Right lobe of liver (tissue), 6 donors: ENCODE measurements around the gene TMEM167B. TPM values are rescaled to one million over a fixed set of nuclear protein-coding genes. Genes with fewer than 3 reads are reported as not detected.
A peak's percentile ranks its signal among the peaks of the same experiment; 100 is the strongest.

Source experiments
- ATAC-seq, 4 donors: fragments of 200-7000 bp; cut with Tn5 transposase; one replicate each; pipeline ENCODE4 v1.9.1; 2020; ENCODE audit warnings: mild to moderate bottlenecking in 4 of 4, moderate library complexity in 4 of 4
- DNase-seq, 3 donors: peaks; one replicate each; pipeline ENCODE4 v3.0.0-alpha.2; 2020
- H3K27ac ChIP-seq, 3 donors: fragments of 200-600 bp; one replicate each; pipeline ENCODE4 v1.8.0; 2022
- H3K27me3 ChIP-seq, 2 donors: fragments of 200-600 bp; one replicate each; pipeline ENCODE4 v1.8.0; 2022
- H3K36me3 ChIP-seq, 4 donors: fragments of 200-600 bp; sonication (generic) in 1 of 4; one replicate each; pipeline versions ENCODE4 v1.5.1 to v1.8.0; 2017 to 2022; ENCODE audit warnings: control low read depth in 1 of 4
- H3K4me1 ChIP-seq, 4 donors: fragments of 200-600 bp; sonication (generic) in 1 of 4; one replicate each; pipeline versions ENCODE4 v1.5.1 to v1.8.0; 2017 to 2022; ENCODE audit warnings: control low read depth in 1 of 4
- H3K4me3 ChIP-seq, 3 donors: fragments of 200-600 bp; one replicate each; pipeline ENCODE4 v1.8.0; 2022
- H3K9me3 ChIP-seq, 4 donors: fragments of 200-600 bp; sonication (generic) in 1 of 4; one replicate each; pipeline versions ENCODE4 v1.5.1 to v1.8.0; 2017 to 2022; ENCODE audit warnings: control low read depth in 1 of 4
- CTCF ChIP-seq, 4 donors: fragments of 200-600 bp in 3 of 4; fragments of 450-650 bp in 1 of 4; IDR thresholded peaks; one replicate each; pipeline versions ENCODE4 v1.5.1 to v1.8.0; 2016 to 2022; ENCODE audit warnings: antibody characterized with exemption in 4 of 4, mild to moderate bottlenecking in 2 of 4
- POLR2A ChIP-seq: fragments of 450-650 bp; IDR thresholded peaks from one replicate; pipeline ENCODE4 v1.6.1; 2017; ENCODE audit warnings: antibody characterized with exemption, mild to moderate bottlenecking
- WGBS: methylation state at CpG from one replicate; pipeline ENCODE4 v1.1.6; 2018; ENCODE audit warnings: low coverage, low lambda C conversion rate; ENCODE audit not compliant: insufficient coverage; ENCODE audit errors: missing lambda C conversion rate; 5-methylcytosine and 5-hydroxymethylcytosine counted together
- intact Hi-C, 2 donors: fragments of 100-400 bp; cut with DNase I; formaldehyde crosslinking; loops; one replicate each; pipeline versions ENCODE4 v1.11.2 to v1.14.1; 2022
- total RNA-seq, 6 experiments: library from RNA; depleted of rRNA in 2 of 6; stranded (reverse); fragments of >200 nt in 2 of 6; fragmentation: NEBNext Ultra II Directional in 3 of 6; extraction: Animal tissue kit (Norgen Biotek cat#: 25700) in 3 of 6; gene quantifications; one replicate each; pipeline versions ENCODE4 v1.1.0 to v1.2.4, GENCODE V29; 2016 to 2023
- donor health status: DM: no; HTN: yes; CAD: no.
- donor health status: DM: no; HTN: no; CAD: no.
- donor health status: DM: no; HTN: no; CAD: no.
- donor health status: DM: no; HTN: yes; CAD: no.
- donor health status: DM: no; HTN: yes; CAD: no.

TMEM167B gene
- total RNA-seq, 6 experiments from 2014 or later, result 10.5 to 21.9 (median 15.1) TPM

GRCh38 chr1:109133002-109133706, 42.6 kb downstream of the TMEM167B start:
- no peak for TF ChIP-seq POLR2A
- 71% methylated on average over 4 of the region's 4 CpGs for WGBS
- peak overlapping the region in 1 of 3 donors; percentile 44 for H3K27ac ChIP-seq
- intact Hi-C loops, result no loop called here
- DNase-seq (no peak), ATAC-seq (no peak)
- no peaks in the 10 kb centered on the region for H3K27me3 ChIP-seq
- no peak overlapping the region for H3K4me3 ChIP-seq
- H3K36me3 ChIP-seq, result no peaks in the 10 kb centered on the region
- peaks cover 0 to 22% (median 8%) of the 10 kb centered on the region in 4 donors for H3K4me1 ChIP-seq
- H3K9me3 ChIP-seq, result no peaks in the 10 kb centered on the region

GRCh38 chr1:109133815-109134214, 43.3 kb downstream of the TMEM167B start:
- Histone ChIP-seq H3K4me1 (peaks cover 0 to 25% (median 8%) of the 10 kb centered on the region in 4 donors), H3K4me3 (no peak overlapping the region), H3K27ac (peak overlapping the region; percentile 6 to 44 (median 44)), H3K27me3 (no peaks in the 10 kb centered on the region), H3K36me3 (no peaks in the 10 kb centered on the region), H3K9me3 (no peaks in the 10 kb centered on the region)
- 18% methylated on average over 2 of the region's 2 CpGs for WGBS
- intact Hi-C loops, result no loop called here
- DNase-seq (peak; percentile 80 to 89 (median 83)), ATAC-seq (peak; percentile 88 to 91 (median 88))
- TF ChIP-seq POLR2A, result no peak
- TF ChIP-seq CTCF (IDR thresholded peaks at IDR 0.05), result no peak

GRCh38 chr1:109134423-109134822, 43.9 kb downstream of the TMEM167B start:
- Histone ChIP-seq H3K36me3 (no peaks in the 10 kb centered on the region), H3K4me1 (peaks cover 0 to 25% (median 8%) of the 10 kb centered on the region in 4 donors), H3K27ac (peak overlapping the region; percentile 6 to 44 (median 44)), H3K4me3 (no peak overlapping the region), H3K9me3 (no peaks in the 10 kb centered on the region), H3K27me3 (no peaks in the 10 kb centered on the region)
- intact Hi-C loops, result no loop called here
- ATAC-seq (peak; percentile 52 to 63 (median 56)), DNase-seq (peak in 1 of 3 donors; percentile 29)
- no peak for TF ChIP-seq POLR2A
- TF ChIP-seq CTCF (IDR thresholded peaks at IDR 0.05), result no peak
- 17% methylated on average over 3 of the region's 7 CpGs for WGBS

- intact Hi-C loops, result no loop called here
- H3K4me3 ChIP-seq, result no peak overlapping the region
- DNase-seq, result no peak
- H3K36me3 ChIP-seq, result no peaks in the 10 kb centered on the region
- no peak for ATAC-seq
- 92% methylated on average over 3 of the region's 3 CpGs for WGBS
- H3K27me3 ChIP-seq, result no peaks in the 10 kb centered on the region
- H3K4me1 ChIP-seq, result peaks cover 0 to 25% (median 8%) of the 10 kb centered on the region in 4 donors
- TF ChIP-seq CTCF (IDR thresholded peaks at IDR 0.05) (no peak), POLR2A (no peak)
- H3K9me3 ChIP-seq, result no peaks in the 10 kb centered on the region
- H3K27ac ChIP-seq, result no peak overlapping the region
Measured at GRCh38 chr1:109135940-109136339, 45.4 kb downstream of the TMEM167B start.

- no peak for TF ChIP-seq POLR2A
- TF ChIP-seq CTCF (IDR thresholded peaks at IDR 0.05), result no peak
- no peaks in the 10 kb centered on the region for H3K9me3 ChIP-seq
- H3K27me3 ChIP-seq, result no peaks in the 10 kb centered on the region
- H3K27ac ChIP-seq, result no peak overlapping the region
- no peaks in the 10 kb centered on the region for H3K36me3 ChIP-seq
- no peak for ATAC-seq
- DNase-seq, result no peak
- no peak overlapping the region for H3K4me3 ChIP-seq
- WGBS, result 76% methylated on average over 6 of the region's 6 CpGs
- peaks cover 0 to 25% (median 8%) of the 10 kb centered on the region in 4 donors for H3K4me1 ChIP-seq
- intact Hi-C loops, result no loop called here
Measured at GRCh38 chr1:109136766-109137165, 46.2 kb downstream of the TMEM167B start.
